GM20431 (cell line): ENCODE results near the gene APBA2.

ENCODE experiments used
- in situ Hi-C: fragments of 300-500 bp; cut with MseI, MboI; formaldehyde crosslinking; loops from one replicate; pipeline ENCODE4 v1.15.0; 2020; ENCODE audit warnings: low sequenced_read_pairs; ENCODE audit not compliant: unreplicated experiment

The APBA2 gene

GRCh38 chr15:29122506-29122905 lies 236.7 kb downstream of the APBA2 start:
- in situ Hi-C loops: no loop called here

- in situ Hi-C loops: no loop called here
Measured at GRCh38 chr15:29123171-29123570, 237.4 kb downstream of the APBA2 start.

GRCh38 chr15:29123991-29124390 lies 238.2 kb downstream of the APBA2 start:
- in situ Hi-C loops: no loop called here

GRCh38 chr15:29124581-29125381 lies 239.0 kb downstream of the APBA2 start:
- in situ Hi-C loops: no loop called here

GRCh38 chr15:29125382-29126207 lies 239.8 kb downstream of the APBA2 start:
- in situ Hi-C loops: no loop called here

GRCh38 chr15:29126208-29126536 lies 240.4 kb downstream of the APBA2 start:
- in situ Hi-C loops: no loop called here

GRCh38 chr15:29126821-29127461 lies 241.2 kb downstream of the APBA2 start:
- in situ Hi-C loops: no loop called here

- in situ Hi-C loops: no loop called here
Measured at GRCh38 chr15:29127506-29128430, 242.0 kb downstream of the APBA2 start.

GRCh38 chr15:29128671-29129070 lies 242.9 kb downstream of the APBA2 start:
- in situ Hi-C loops: no loop called here

- in situ Hi-C loops: no loop called here
Measured at GRCh38 chr15:29129221-29129620, 243.4 kb downstream of the APBA2 start.

GRCh38 chr15:29129926-29130325 lies 244.2 kb downstream of the APBA2 start:
- in situ Hi-C loops: no loop called here

- in situ Hi-C loops: no loop called here
Measured at GRCh38 chr15:29130476-29130875, 244.7 kb downstream of the APBA2 start.

- in situ Hi-C loops: no loop called here
Measured at GRCh38 chr15:29130951-29131839, 245.4 kb downstream of the APBA2 start.

GRCh38 chr15:29131840-29132420 lies 246.2 kb downstream of the APBA2 start:
- in situ Hi-C loops: no loop called here

GRCh38 chr15:29132735-29133181 lies 247.0 kb downstream of the APBA2 start:
- in situ Hi-C loops: no loop called here

- in situ Hi-C loops: no loop called here
Measured at GRCh38 chr15:29133321-29133720, 247.5 kb downstream of the APBA2 start.

- in situ Hi-C loops: no loop called here
Measured at GRCh38 chr15:29133791-29134190, 248.0 kb downstream of the APBA2 start.

- in situ Hi-C loops: no loop called here
Measured at GRCh38 chr15:29134239-29134638, 248.5 kb downstream of the APBA2 start.
